Non-pigmented ciliary epithelial cell (primary cell): ENCODE data around the gene PPARA.

Experiments
- DNase-seq: peaks from one replicate; pipeline ENCODE4 v3.0.0-alpha.2; 2010; ENCODE audit warnings: low read depth

PPARA gene

DNA sequence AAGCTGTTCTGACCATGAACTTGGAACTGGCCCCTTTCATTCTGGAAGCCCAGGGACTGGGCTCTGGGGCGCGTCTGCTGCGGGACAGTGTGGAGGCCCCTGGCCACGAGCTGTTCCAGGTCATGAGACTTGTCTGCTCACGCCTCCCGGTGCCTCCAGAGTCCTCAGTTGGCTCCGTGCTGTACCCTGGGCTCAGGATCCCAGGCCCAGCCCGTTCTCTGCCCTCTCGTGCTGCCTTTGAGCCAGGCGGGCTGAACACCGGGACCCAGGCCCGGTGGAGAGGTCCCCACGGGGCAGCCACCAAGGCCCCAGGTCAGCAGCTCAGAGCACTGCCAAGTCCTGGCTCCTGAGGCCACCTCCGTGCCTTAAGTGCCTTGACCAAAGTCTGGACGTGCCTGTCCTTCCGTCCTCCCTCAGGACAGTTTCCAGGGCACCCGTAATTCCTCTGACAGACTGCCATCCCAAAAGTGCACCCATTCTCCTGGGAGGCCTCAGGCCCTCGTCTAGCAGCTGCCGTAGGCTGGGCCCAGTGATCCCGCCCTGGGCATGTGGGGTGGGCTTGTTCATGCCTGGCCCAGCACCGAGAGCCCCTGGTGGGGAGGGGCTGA, 36.3 kb upstream of the PPARA start:
- no peak for DNase-seq

GRCh38 chr22:46114518-46115387, 35.6 kb upstream of the PPARA start:
- no peak for DNase-seq

DNA sequence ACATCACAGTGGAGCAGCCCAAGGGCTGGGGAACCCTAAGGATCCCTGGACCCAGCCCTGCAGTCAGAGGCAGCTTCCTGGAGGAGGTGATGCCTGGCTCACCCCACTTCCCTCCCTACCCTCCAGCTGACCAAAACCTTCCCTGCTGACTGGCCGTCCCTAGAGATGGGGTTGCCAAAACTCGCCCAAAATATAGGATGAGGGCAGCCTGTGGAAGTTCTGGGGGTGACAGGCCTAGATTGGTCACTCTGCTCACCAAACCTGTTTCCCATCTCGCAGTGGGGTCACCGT, 35.0 kb upstream of the PPARA start:
- DNase-seq, result no peak

GRCh38 chr22:46115755-46116490, 34.4 kb upstream of the PPARA start:
- DNase-seq, result no peak

DNA sequence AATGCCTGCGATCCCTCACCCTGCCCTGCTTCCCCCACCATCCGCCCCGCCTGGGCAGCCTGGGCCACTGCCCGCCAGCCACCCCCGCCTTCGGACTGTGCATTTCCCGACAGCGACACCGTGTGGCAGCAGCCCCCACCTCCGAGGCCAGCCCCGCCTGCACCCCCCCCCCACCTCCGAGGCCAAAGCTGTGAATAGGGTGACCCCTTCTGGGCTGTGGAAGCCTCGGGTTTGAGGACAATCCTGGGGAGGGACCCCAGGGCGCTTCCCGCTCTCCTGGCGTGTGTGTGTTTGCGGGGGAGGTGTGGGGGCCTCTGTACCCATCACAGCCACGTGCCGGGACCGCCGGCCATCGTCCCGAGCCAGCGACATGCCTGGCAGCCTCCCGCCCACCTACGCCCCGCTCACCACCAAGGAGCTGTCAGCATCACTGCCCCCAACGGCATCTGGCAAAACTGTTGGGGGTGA, 33.8 kb upstream of the PPARA start:
- DNase-seq, result peak; percentile 19

DNA sequence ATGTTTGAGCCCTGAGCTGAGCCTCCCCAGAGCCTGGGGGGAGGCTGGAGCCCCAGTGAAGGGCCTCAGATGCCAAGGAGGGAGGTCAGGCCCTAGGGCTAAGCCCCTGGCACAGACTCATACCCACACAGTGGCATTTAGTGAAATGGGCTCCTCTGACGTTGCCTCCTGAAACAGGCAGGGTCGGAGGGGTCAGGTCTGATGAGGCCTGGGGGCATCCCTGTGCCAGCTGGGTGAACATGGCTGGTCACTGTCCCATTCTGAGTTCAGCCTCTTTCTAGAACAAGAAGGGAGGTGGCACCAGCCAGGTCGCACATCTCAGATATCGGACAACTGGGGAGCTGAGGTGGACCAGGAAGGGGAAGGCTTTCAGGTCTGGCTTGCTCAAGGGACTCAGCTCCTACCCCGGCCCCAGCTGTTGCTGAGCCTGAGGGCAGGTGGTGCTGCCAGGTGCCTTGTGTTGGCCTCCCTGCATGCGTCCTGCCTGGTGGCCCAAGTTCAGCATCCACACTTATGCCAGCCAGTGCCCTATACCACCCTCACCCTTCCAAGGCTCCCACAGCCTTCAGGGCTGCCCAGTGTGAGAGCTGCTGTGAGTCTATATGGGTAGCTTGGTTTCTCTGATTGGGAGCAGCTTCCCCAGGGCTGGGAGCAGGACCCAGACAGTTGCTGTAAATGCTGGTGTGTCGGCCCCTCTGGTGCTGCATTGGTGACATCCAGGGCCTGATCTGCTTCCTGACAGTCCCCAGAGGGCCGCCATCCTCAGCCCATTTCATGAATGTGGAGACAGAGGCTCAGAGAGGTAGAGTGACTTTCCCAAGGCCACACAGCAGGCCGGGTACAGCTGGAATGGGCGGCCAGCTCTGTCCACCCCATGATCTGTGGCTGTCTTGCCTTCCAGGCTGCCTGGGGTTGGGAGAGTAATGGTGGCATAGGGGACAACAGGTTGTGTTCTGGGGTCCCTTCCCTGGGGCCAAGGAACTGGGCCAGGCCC, 32.8 kb upstream of the PPARA start:
- DNase-seq, result no peak

DNA sequence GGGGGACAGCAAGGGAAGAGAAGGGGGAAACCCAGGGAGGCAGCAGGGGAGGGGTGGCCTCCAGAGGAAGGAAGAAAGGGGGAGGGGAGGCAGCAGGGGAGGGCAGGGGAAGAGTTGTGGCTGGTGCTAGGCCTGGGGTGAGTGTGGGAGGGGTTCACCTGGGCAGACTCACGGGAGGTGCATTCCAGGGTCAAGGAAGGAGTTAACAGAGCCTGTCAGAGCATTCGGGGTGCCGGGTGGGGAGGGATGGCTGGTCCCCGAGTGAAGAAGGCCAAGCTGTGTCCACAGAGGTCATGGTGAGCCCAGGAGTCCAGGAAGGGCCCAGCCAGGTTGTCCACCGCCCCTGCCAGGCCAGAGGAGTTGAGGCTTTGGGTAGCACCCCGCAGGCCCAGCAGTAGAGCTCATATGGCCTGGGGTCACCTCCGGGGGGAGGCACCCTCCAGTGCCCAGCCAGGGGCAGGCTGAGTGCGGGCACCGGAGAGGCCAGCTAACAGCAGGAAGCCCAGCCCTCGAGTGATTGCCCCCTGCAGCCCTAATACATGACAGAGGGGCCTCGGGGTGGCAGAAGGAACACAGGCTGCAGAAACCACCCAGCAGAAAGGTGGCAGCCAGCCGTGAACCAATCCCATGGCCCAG, 31.1 kb upstream of the PPARA start:
- no peak for DNase-seq

- peak; percentile 37 for DNase-seq
These were observed 30.5 kb upstream of the PPARA start for GRCh38 chr22:46119729-46120419.

GRCh38 chr22:46120420-46120737, 29.9 kb upstream of the PPARA start:
- no peak for DNase-seq

GRCh38 chr22:46121079-46121478, 29.2 kb upstream of the PPARA start:
- no peak for DNase-seq

GRCh38 chr22:46121523-46122287, 28.6 kb upstream of the PPARA start:
- DNase-seq, result no peak

- no peak for DNase-seq
These were observed 27.8 kb upstream of the PPARA start for GRCh38 chr22:46122511-46122971.

DNA sequence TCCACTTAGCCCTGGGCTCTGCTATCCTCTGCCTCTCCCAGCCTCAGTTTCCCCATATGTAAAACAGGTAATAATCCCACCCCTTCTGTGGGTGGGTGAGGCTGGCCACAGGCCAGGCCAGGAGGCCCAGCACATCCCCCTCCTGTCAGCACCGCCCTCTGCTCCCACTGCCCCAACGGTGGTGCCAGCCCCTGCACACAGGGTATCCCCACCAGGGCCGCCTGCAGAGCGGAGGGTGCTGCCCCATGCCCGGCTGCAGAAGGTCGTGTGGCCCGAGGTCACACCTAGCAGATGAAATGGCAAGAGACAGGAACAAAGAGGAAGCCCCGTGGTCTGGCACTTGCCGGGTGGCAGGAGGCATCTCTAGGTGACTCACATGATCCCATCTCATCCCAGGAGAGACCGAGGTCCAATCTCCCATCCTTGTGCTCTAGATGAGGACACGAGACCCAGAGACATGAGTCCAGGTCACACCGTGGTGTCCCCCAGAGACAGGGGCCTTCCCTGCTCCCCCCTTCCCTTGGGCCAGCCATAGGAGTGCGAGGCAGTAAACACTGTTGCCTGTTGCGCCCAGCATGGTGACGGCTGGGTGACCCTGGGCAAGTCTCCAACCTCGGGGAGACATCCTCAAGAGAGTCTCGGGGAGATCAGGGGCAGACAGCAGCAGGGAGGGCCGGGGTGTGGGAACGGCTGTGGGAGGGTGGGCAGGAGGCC, 27.2 kb upstream of the PPARA start:
- DNase-seq, result no peak

DNA sequence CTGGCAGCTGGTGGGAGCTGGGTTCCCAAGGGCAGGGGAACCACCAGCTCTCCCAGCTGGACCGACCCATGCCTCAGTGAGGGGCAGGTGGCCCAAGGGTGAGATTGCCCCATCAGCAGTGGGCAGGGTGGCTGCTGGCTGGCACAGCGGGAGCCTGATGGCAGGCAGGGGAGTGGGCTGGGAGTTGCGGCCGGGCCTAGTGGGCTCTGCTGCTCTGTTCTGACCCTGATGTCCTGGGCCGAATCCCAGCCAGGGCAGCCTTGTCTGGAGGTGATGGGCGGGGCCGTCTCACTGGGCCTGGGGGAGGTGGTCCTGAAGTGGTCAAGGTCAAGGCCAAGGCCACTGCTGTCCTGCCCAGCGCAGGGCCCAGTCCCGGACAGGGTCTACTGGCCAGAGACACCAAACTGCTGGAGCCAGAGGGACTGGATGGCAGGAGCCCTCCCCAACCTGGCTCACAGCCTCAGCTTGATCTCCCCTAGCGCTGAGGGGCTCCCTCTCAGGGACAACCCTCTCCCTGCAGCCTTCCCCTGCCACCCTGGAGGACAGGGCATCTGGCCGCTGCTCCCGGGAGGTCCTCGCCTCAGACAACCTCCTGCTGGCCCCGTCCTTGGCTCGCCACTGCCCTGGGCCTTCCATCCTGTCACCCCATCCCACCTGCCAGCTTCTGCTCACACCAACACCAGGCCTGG, 26.5 kb upstream of the PPARA start:
- DNase-seq, result no peak

DNA sequence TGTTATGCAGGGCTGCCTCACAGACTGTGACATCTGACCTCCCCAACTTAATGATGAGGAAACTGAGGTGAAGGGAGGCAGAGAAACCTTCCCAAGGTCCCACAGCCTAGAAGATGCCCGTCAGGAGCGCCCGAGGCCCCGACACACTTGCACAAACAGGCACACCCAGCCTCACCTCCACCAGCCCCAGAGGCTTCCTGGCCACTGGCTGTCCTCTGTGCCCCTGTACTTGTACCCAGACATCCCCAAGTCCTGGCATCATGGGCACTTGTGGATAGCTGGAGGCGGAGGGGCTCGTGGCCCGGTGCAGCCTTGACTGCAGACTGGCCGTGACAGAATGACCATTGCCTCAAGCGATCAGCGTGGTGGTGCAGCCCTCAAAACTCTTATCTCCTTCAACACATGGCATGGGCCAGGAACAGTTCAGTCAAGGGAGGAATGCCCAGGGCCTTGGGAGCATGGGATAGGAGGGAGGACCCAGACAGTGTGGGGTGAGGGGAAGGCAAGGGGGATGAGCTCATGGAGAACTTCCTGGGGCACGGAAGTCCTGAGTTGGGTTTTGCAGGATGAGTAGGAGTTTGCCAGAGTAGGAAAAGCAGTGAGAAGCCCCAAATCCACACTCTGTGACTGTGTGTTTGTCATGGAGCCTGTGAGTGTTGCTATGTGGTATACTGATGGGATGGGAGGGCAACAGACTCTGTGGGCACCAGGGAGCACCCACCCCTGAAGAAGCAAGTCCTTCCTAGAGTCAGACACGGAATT, 25.8 kb upstream of the PPARA start:
- no peak for DNase-seq

DNA sequence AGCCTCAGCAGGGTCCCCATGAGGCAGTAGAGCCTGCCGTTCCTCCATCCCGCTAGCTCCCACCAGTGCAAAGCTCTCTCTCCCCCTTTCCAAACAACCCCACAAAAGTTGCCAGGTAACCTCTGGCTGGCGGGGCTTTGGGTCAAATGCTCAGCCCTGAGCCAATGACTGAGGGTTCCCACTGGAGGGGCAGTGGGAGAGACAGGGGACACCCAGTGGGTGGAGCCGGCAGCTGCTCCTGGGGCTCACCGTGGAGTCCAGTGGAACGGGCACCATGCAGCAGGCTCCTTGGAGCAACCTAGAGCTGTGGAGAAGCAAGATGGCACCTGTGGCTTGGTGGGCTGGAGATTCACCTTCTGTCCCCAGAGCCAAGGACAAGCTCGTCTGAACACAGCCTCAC, 25.0 kb upstream of the PPARA start:
- DNase-seq, result no peak

- DNase-seq, result no peak
These were observed 24.2 kb upstream of the PPARA start for GRCh38 chr22:46125816-46126765.
